Neural cell (in vitro differentiated cells): ENCODE data around the gene PEX5. TPM values are rescaled to one million over a fixed set of nuclear protein-coding genes. Genes with fewer than 3 reads are reported as not detected.

Experiments
- H2AFZ ChIP-seq: fragments of 200-600, 300-800 bp; sonication (generic), shearing (Covaris generic); 2 replicates; pipeline ENCODE4 v1.6.0; 2014; ENCODE audit warnings: low read depth, mild to moderate bottlenecking, antibody characterized with exemption, low read length, moderate library complexity
- H3F3A ChIP-seq: fragments of 200-600 bp; shearing (Covaris generic); 2 replicates; pipeline ENCODE4 v1.6.1; 2016; ENCODE audit warnings: mild to moderate bottlenecking, moderate library complexity, mixed read lengths, antibody characterized with exemption, low read length; ENCODE audit not compliant: insufficient read depth, poor library complexity, severe bottlenecking
- H3K27ac ChIP-seq: fragments of 200-600, 300-800 bp; sonication (generic), shearing (Covaris generic); 2 replicates; pipeline ENCODE4 v1.5.1; 2014; ENCODE audit warnings: mild to moderate bottlenecking, low read length, moderate library complexity
- H3K27me3 ChIP-seq: fragments of 300-800, 200-600 bp; sonication (generic), shearing (Covaris generic); 2 replicates; pipeline ENCODE4 v1.6.0; 2014; ENCODE audit warnings: mild to moderate bottlenecking, low read depth, low read length, moderate library complexity; ENCODE audit not compliant: insufficient read depth
- H3K36me3 ChIP-seq: fragments of 300-800, 200-600 bp; sonication (generic), shearing (Covaris generic); 2 replicates; pipeline ENCODE4 v1.5.1; 2014; ENCODE audit warnings: mild to moderate bottlenecking, antibody characterized with exemption, low read length, moderate library complexity; ENCODE audit not compliant: insufficient read depth
- H3K4me2 ChIP-seq: fragments of 300-800, 200-600 bp; sonication (generic), shearing (Covaris generic); 2 replicates; pipeline ENCODE4 v1.6.0; 2014; ENCODE audit warnings: mild to moderate bottlenecking, low read length
- H3K4me3 ChIP-seq: fragments of 300-800, 200-600 bp; sonication (generic), shearing (Covaris generic); 2 replicates; pipeline ENCODE4 v1.5.1; 2014; ENCODE audit warnings: mild to moderate bottlenecking, low read length, moderate library complexity
- H3K79me2 ChIP-seq: fragments of 200-600 bp; shearing (Covaris generic); replicated peaks from 2 replicates; pipeline ENCODE4 v1.6.0; 2014; ENCODE audit warnings: mild to moderate bottlenecking, low read length, moderate library complexity; ENCODE audit not compliant: insufficient read depth
- H3K9ac ChIP-seq: fragments of 300-800, 200-600 bp; sonication (generic), shearing (Covaris generic); 2 replicates; pipeline ENCODE4 v1.6.1; 2016; ENCODE audit warnings: mild to moderate bottlenecking, low read length, mixed read lengths
- H3K9me2 ChIP-seq: fragments of 200-600 bp; shearing (Covaris generic); 2 replicates; pipeline ENCODE4 v1.6.1; 2016; ENCODE audit warnings: mild to moderate bottlenecking, low read length, mixed read lengths; ENCODE audit not compliant: insufficient read depth
- H3K9me3 ChIP-seq: fragments of 200-600, 300-800 bp; sonication (generic), shearing (Covaris generic); 2 replicates; pipeline ENCODE4 v1.6.1; 2016; ENCODE audit warnings: mild to moderate bottlenecking, mixed run types, low read length, moderate library complexity, mixed read lengths
- H4K20me1 ChIP-seq: fragments of 200-600 bp; shearing (Covaris generic); 2 replicates; pipeline ENCODE4 v1.6.1; 2016; ENCODE audit warnings: mild to moderate bottlenecking, mixed run types; ENCODE audit not compliant: insufficient read depth
- EP300 ChIP-seq: fragments of 450-650 bp; conservative IDR thresholded peaks from 2 replicates; pipeline ENCODE4 v1.6.1; 2014; ENCODE audit warnings: antibody characterized with exemption, mild to moderate bottlenecking, moderate library complexity; ENCODE audit not compliant: poor library complexity, severe bottlenecking
- EZH2 ChIP-seq: fragments of 200-600, 300-800 bp; shearing (Covaris generic), sonication (generic); IDR thresholded peaks from 2 replicates; pipeline ENCODE4 v1.6.1; 2014; ENCODE audit warnings: antibody characterized with exemption, low read length, borderline replicate concordance, mild to moderate bottlenecking; ENCODE audit not compliant: insufficient read depth, poor library complexity, severe bottlenecking
- MXI1 ChIP-seq: fragments of 450-650 bp; conservative IDR thresholded peaks from 2 replicates; pipeline ENCODE4 v1.6.1; 2014; ENCODE audit warnings: antibody characterized with exemption, mild to moderate bottlenecking; ENCODE audit not compliant: poor library complexity, severe bottlenecking
- POLR2AphosphoS5 ChIP-seq: IDR thresholded peaks from 2 replicates; pipeline ENCODE4 v1.6.1; 2012
- RAD21 ChIP-seq: fragments of 450-650 bp; conservative IDR thresholded peaks from 2 replicates; pipeline ENCODE4 v1.6.1; 2014; ENCODE audit warnings: antibody characterized with exemption, mild to moderate bottlenecking, moderate library complexity
- REST ChIP-seq: IDR thresholded peaks from 2 replicates; pipeline ENCODE4 v1.6.1; 2012; ENCODE audit warnings: borderline replicate concordance
- SMC3 ChIP-seq: fragments of 450-650 bp; conservative IDR thresholded peaks from 2 replicates; pipeline ENCODE4 v1.6.1; 2014; ENCODE audit warnings: antibody characterized with exemption, mild to moderate bottlenecking, moderate library complexity; ENCODE audit not compliant: poor library complexity
- TAF1 ChIP-seq: IDR thresholded peaks from 2 replicates; pipeline ENCODE4 v1.6.1; 2012; ENCODE audit warnings: low read depth
- polyA plus RNA-seq: library from polyadenylated mRNA; depleted of rRNA; stranded (reverse); fragments of >200 nt; gene quantifications from 2 replicates; pipeline ENCODE4 v1.2.3, GENCODE V29; 2014
- TF ChIP-seq, protein P1 (sequence below): fragments of 450-650 bp; IDR thresholded peaks from 2 replicates; pipeline ENCODE4 v1.5.1; 2014; ENCODE audit warnings: antibody characterized with exemption, mild to moderate bottlenecking, moderate library complexity; ENCODE audit not compliant: poor library complexity, severe bottlenecking

PEX5 gene
- polyA plus RNA-seq, 1 donor from 2014 or later: 63.9 TPM

- Histone ChIP-seq H4K20me1 (no peaks in the 10 kb centered on the region), H3K27ac (no peak overlapping the region), H3K36me3 (peaks cover 30% of the 10 kb centered on the region), H3K4me2 (no peak overlapping the region), H3K79me2 (no peaks in the 10 kb centered on the region), H3K9me3 (no peaks in the 10 kb centered on the region), H3K9me2 (no peaks in the 10 kb centered on the region), H3F3A (no peaks in the 10 kb centered on the region), H3K27me3 (no peaks in the 10 kb centered on the region), H2AFZ (no peak overlapping the region), H3K9ac (no peak overlapping the region), H3K4me3 (no peak overlapping the region)
- TF ChIP-seq RAD21: no peak
- no peak for TF ChIP-seq POLR2AphosphoS5
- TF ChIP-seq MXI1: no peak
- no peak for TF ChIP-seq REST
- TF ChIP-seq, protein P1, sequence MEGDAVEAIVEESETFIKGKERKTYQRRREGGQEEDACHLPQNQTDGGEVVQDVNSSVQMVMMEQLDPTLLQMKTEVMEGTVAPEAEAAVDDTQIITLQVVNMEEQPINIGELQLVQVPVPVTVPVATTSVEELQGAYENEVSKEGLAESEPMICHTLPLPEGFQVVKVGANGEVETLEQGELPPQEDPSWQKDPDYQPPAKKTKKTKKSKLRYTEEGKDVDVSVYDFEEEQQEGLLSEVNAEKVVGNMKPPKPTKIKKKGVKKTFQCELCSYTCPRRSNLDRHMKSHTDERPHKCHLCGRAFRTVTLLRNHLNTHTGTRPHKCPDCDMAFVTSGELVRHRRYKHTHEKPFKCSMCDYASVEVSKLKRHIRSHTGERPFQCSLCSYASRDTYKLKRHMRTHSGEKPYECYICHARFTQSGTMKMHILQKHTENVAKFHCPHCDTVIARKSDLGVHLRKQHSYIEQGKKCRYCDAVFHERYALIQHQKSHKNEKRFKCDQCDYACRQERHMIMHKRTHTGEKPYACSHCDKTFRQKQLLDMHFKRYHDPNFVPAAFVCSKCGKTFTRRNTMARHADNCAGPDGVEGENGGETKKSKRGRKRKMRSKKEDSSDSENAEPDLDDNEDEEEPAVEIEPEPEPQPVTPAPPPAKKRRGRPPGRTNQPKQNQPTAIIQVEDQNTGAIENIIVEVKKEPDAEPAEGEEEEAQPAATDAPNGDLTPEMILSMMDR: no peak
- TF ChIP-seq TAF1: no peak
- TF ChIP-seq SMC3: no peak
- TF ChIP-seq EZH2: no peak
- TF ChIP-seq EP300: no peak
These were observed 13.6 kb downstream of the PEX5 start for GRCh38 chr12:7203109-7203508.

GRCh38 chr12:7205091-7205490, 15.6 kb downstream of the PEX5 start:
- Histone ChIP-seq H3K27me3 (no peaks in the 10 kb centered on the region), H3K9me3 (no peaks in the 10 kb centered on the region), H3K27ac (no peak overlapping the region), H4K20me1 (no peaks in the 10 kb centered on the region), H3K4me2 (no peak overlapping the region), H2AFZ (no peak overlapping the region), H3K4me3 (no peak overlapping the region), H3K9ac (no peak overlapping the region), H3K79me2 (no peaks in the 10 kb centered on the region), H3F3A (no peaks in the 10 kb centered on the region), H3K9me2 (no peaks in the 10 kb centered on the region), H3K36me3 (peaks cover 43% of the 10 kb centered on the region)
- TF ChIP-seq REST: no peak
- TF ChIP-seq SMC3: no peak
- no peak for TF ChIP-seq EZH2
- no peak for TF ChIP-seq MXI1
- TF ChIP-seq RAD21: no peak
